ENCODE results near the gene ZNF292.
"Not testable (repeated sequence)": the region's sequence is repeated elsewhere in the genome, so short reads cannot be mapped to it uniquely, and the experiment has no call there.

Gene ZNF292

DNA sequence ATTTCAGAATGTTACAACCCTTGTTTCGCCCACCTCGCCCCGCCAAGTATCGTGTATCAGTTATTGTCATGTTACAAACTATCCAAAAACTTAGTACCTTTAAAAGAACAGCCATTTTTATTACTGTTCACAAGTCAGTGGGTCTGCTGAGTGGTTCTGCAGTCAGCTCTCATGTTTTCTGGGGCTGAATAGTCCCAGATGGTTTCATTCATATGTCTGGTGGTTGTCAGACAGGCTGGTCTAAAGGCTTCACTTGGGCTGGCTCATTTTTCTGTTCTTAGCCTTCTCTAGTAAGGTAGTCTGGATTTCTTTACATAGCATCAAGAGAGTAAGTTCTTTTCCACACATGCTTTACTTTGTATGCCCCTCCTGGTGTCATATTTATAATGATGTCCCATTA, 8.6 kb downstream of the ZNF292 start:
- no peak for DNase-seq

DNA sequence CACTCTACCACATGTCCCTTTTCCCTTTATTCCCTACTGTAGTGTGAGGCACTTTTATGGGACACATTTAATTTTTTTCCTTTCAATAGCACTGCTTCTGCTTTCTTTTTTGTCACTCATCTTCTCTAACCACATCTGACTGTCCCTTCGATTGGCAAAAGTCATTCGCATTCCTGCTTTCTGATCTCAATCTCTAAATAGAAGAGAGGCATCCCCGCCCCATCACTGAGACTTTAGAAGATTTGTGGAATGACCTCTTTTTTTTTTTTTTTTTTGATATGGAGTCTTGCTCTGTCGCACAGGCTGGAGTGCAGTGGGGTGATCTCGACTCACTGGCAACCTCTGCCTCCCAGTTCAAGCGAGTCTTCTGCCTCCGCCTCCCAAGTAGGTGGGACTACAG, 9.1 kb downstream of the ZNF292 start:
- DNase-seq: no peak

DNA sequence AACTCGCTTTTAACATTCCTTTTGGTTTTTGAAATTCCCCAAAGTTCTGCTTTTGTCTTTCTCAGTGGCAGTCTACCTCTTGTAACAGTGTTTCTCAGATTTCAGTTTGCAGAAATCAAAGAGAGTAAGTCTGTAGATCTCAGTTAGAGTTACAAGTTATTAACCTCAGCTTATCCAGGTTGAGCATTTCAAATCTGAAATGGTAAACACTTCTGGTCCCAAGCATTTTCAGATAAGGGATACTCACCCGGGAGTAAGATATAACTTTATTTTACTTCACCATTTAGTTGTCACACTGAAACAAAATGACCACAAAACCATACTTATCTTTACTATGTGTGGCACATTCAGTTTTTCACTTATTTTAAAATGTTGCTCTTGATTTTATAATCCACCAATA, 9.8 kb downstream of the ZNF292 start:
- no peak for DNase-seq

DNA sequence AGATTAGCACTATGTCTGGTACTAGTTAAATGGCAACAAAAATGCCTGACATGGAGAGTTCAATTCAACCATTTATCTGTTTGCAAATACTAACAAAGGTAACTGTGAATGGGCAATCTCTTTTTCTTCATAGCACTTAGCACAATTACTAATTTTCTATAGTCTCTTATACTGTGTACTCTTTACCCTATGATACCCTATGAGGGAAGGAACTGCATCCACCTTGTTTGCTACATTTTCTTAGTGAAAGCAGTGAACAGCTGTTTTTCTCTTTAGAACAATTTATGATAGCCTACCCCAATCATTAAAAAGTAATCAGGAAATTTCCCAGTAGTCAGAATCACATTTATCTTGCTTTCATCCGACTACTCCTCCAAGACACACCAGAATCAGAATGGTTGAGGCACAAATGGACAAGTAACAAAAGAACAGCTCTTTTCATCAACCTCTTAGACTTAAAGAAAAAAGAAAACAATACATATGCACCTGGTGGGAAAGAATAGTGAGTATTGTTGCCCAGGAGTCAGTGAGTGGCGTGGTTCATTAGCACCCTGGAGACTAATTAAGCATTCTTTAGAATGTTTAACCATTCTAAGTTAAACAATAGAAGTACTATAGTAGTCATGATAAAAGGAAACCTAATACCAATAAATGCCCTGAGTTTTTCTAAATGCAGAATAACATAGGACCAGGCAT, 16.7 kb downstream of the ZNF292 start:
- DNase-seq: peak; percentile 95

DNA sequence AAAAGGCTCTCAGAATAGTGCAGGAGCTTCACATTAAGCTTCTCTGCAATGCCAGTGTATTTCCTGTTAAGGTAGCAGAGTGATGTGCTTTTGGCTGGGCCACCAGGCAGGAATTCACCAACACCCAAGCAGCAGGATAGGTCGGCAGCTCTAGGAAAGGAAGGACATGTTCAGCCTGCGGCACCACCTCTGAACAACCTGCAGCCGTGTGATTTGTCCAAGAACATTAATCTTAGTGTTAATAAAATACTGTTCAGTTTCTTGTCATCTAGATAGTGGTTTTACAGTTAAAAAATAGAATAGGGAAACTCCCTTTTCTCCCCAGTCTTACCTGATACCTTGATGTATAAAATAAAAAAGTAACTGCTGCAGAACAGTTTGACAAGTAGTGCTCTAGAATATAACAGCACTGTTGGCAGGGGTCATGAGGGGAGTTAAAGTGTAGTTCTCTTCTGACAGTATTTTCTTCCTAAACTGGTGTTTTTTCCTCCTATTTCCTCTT, 18.8 kb downstream of the ZNF292 start:
- no peak for DNase-seq

DNA sequence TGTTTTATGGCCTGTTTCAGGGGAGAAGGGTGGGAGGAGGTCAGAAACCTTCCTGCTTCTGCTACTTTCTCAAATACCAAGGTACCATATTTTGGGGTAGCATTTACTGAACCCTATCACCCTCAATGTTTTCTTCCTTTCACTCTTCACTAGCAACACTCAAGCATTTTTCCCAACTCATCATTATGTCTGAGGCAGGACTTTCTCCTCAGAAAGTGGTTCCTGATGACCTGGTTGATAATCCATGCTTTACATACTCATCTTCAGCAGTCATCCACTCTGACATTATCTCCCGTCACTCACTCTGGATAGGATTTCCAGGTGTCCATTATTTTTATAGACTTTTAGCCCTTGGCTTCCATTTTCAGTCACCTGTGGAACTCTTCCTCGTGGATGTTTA, 21.1 kb downstream of the ZNF292 start:
- no peak for DNase-seq

DNA sequence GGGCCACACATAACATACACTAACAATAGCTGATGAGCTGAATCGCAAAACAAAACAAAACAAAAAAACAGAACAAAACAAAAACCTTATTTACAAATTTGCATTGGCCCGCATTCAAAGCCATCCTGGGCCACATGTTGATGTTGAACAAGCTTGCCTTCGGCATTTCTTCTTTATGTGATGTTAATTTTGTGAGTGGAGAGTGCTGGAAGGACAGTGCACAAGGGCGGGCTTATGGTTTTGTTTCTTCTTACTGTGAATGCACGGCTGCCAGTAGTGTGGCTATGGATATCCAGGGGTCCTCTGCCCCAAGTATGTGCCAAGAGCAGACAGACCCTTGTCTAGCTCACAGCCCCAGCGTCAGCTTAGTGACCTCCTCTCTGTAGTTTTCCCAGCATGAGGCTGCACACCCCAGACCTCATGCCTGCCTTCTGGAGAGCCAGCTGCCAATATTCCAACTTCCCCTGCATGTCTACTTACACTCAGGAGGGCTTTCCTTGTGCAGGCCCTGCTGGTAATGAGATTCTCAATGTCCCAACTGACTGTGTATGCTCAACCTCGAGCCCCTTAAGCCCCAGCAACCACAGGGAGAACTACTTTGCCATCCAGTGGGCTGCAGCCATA, 24.9 kb downstream of the ZNF292 start:
- DNase-seq: no peak

DNA sequence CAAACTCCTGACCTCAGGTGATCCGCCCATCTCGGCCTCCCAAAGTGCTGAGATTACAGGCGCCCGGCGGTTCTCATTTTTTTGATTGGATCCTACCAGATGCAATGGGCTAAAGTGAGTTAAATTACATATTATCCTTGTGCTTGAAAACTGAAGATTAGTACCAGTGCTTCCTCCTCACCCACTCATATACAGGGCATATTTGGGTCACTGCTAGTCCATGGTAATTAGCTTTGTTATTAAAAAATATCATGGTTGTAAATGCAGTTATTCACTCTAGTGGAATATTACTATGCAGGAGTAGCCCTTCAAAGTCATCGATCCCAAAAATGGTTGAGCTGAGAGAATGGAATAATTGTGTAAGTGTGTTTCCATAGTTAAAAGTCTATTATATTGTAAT, 26.5 kb downstream of the ZNF292 start:
- DNase-seq: no peak

DNA sequence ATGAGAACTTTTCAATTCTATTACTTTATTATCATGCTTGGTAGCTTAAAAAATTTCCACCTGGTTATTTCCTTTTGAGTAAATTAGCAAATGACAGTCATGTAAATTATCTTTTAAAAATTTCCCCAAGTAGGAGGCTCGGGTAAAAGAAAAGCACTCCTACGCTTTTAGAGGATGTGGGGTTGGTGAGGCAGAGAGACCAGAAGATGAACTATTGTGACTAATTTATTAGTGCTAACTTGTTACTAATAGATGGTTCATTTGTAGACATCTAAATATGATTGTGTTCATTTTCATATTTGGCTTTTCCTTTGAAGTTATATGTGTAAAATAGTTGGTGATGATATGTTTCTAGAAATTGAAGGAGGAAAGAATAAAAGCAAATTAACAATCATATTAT, 27.0 kb downstream of the ZNF292 start:
- DNase-seq: no peak

DNA sequence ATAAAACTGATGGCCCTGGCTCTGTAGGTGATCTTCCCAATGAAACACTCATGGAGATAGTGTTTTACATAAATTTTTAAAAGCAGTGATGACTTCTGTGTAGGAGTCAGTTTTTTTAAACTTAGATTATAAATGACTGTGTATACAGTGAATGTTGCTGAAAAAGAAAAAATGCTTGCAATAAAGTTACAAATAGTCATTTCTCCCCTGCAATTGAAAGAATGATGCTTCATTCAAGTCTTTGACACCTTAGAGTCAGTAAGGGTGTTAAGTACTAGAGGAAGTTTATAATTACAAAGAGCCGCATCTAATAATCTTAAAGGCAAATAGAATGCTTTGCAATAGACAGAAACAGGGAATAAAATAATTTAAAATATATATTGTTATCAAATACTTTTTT, 27.6 kb downstream of the ZNF292 start:
- DNase-seq: no peak

DNA sequence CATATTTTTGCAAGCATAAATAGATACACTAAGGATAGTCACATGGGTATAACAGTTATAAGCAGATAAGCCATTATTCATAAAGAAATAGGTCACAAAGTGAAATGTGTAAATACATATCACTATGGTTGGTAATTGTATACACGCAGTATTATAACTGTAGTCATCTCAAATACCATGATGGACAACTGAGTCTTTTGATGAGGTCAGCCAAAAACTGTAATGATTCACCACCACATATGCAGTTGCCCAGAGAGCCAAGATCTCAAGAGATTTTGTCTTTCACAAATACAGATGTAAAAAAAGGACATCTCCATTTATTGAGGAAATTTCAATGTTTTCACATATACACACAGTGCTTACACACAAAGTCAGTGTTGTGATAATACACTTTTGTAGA, 28.3 kb downstream of the ZNF292 start:
- DNase-seq: no peak

DNA sequence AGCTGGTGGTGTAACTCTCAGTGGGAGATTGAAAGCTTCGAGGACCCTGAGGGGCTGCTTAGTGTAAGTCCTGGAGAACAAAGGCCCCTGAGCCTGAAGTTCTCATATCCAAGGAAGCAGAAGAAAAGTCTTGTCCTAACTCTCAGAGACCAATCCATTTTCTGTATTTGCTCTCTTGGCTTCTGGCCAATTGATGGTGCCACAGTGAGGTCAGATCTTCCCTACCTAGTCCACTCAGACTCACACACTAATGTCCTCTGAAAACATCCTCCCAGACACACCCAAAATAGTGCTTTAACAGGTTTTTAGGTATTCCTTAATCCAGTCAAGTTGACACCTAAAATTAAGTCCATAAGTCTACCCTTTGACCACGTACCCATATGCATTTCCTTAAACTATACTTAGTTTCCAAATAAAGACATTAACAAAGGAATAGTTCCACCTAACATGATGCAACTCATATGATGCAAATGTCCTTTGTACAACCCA, 29.4 kb downstream of the ZNF292 start:
- no peak for DNase-seq

DNA sequence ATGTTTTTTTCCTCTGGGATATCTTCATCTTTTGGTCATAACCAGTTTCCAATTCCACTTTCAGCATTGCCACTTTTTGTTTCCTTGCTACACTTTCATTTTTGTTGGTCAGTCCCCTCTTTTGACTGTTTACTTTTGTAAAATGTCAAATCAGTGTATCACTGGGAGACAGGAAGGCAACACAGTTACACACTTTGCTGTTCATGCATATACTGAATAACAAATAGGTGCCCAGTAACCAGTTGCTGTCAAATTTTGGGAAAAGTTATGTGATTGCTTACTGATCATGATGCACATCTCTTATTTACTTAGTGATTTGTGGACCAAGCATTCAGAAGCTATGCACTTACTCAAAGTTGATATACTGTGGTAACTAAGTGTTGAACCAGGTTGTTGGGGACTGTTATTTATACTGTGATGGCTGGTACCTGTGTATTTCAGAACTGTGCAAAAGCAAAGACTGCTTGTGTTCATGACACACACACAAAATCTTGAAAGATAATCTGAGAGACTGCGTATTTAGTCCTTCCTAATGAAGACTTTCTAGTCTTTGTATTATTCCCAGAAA, 41.0 kb downstream of the ZNF292 start:
- DNase-seq: no peak

DNA sequence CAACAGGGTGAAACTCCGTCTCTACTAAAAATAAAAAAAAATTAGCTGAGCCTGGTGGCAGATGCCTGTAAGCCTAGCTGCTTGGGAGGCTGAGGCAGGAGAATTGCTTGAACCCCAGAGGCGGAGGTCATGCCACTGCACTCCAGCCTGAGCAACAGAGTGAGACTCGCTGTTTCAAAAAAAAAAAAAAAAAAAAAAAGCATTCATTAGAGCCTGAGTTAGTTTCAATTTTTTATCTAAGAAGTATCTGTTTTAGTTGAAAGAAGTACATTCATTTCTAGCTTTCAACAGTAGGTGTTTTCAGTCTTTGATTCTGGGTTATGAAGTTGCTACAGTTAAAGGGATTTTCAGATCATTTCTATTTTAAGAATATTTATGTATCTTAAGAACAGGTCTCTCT, 42.2 kb downstream of the ZNF292 start:
- no peak for DNase-seq

DNA sequence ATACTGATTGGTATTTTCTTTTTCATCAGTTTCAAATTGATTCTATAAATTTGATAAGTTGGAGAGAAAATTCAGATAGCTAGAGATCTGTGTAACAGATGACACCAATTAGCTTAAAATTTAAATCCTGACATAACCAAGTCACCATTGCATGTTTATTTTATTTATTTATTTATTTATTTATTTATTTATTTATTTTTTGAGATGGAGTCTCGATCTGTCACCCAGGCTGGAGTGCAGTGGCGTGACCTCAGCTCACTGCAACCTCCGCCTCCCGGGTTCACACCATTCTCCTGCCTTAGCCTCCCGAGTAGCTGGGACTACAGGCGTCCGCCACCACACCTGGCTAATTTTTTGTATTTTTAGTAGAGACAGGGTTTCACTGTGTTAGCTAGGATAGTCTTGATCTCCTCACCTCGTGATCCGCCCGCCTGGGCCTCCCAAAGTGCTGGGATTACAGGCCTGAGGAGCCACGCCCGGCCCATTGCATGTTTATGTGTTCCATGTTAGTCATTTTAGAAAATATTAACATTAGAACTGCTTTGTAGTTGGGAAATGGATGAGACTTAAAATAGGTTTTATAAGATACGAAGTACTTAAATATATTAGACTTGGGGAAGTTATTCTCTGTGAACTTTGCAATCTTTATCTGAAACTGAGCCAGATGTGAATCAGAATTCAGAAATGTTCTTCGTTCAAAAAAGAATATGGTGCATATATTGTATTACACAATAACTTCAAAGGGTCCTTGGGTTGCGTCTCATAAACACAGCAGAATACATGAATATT, 42.9 kb downstream of the ZNF292 start:
- DNase-seq: not testable (repeated sequence)

DNA sequence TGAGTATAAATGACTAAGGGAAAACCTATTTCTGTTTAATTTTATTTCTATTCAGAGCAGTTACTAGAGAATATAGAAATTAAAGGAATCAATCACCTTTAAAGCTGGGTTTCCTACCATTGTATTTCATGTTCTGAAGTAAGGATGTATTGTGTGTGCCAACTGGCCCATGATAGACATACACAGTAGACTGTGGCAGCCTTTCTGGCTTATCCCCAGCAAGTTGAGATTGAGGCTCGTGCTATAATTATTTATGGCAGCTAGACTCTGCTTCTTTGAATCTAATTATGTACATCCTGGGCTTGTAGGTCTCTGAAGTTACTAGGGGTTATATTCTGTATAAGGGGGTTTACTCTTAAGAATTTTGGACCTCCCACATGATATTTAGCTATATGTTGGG, 44.4 kb downstream of the ZNF292 start:
- DNase-seq: no peak

DNA sequence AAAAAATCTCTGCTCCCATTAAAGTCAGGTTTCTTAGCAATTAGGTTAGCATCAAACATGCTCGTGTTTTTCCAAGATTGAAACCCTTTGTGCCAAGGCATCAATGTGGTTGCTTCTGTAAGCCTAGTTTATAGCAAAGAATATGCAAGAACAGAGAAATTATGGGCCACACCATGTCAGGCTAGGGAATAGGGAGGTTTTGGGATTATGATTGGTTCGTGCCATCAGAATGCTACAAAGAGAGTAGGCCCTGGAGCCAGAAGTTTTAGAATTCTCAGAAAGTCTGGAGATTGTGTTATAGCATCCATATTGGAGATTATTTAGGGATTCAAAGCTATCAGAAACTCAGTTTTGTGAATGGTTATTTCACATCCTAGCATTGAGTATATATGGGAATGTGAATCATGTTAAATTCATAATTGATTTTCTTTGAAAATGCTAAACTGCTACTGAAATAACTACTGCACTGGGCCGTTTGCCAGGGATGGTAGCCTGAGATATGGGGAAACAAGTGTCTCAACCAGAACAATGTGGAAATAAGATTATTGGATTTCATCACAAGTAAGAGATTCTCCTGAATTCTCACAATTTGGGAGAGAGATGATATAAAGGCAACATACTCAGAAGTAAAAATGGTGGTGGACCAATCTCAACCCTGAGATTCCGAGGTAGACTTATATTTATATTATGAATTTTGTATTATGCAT, 45.3 kb downstream of the ZNF292 start:
- no peak for DNase-seq

DNA sequence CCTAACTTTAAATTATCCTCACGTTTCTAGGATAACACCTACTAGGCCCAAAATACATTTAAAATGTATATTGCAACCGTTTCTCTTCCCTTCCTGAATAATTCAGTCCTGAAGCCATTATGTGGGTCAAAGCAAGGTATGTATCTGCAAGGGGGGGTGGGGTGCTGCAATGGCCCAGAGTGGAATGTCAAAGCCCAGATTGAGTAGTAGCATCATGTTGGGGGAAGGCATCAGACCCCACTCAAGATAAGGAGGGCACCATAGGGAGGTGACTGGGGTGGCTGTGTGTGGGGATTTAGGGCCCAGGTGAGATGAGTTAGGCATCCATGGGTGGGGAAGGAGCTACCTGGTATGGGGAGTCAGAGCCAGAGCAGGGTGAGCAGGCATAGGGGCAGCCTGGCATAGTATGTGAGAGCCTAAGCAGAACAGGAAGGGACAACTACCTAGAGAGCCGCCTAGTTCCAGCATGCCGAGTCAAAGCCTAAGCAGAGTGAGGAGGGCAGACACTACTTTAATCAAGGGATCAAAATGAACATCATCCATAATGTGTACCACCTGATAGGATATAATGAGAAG, 48.2 kb downstream of the ZNF292 start:
- no peak for DNase-seq

DNA sequence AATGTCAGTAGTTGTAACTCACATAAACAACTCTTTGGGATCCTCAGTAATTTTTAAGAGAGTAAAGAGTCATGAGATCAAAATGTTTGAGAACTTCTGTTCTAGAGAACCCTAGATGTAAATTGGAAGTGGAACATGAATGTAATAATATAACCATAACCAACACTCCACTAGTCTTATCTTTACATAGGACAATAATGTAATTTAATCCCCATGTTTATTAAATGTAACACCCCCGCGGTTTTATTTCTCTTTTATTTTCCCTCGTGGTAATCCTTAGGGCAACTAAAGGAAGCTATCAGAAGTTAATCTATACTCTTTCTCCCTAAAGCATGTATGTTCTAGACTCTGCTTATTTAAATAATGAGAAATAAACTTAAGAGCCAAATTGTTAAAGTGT, 54.4 kb downstream of the ZNF292 start:
- DNase-seq: no peak

DNA sequence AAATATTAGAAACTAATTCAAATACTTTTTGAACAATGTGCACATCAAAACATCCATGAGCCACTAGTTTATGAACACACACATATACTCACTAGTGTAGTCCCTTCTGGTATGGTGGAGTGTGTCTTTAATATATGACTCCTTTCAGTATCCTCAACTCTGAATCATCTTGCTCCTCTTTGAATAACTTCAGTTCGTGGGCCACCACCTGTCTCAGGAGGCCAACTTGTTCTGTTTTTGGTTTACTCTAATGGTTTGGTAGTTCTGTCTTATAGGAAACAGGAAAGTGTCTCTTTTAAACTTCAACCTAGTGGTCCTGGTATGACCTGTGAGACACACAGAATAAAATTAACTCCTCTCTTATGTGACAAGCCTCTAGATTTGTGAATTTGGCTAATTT, 55.6 kb downstream of the ZNF292 start:
- DNase-seq: no peak

DNA sequence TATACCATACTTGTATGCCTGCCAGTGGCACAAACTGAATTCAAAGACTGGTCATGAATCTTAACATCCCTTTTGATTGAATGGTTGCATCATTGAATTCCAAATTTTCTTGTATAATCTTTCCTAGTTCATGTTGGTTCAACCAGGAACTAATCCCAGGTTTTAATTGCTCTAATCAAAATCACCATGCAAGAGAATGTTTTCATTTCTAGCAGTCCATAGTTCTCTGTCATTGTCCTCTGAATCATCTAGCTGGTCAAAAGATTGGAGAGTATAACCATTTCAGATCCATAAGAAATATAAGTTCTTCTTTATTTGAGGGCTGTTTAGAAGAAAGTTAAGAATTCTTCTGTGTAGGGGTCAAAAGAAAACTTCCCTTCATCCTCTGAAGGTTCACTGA, 57.2 kb downstream of the ZNF292 start:
- DNase-seq: no peak

DNA sequence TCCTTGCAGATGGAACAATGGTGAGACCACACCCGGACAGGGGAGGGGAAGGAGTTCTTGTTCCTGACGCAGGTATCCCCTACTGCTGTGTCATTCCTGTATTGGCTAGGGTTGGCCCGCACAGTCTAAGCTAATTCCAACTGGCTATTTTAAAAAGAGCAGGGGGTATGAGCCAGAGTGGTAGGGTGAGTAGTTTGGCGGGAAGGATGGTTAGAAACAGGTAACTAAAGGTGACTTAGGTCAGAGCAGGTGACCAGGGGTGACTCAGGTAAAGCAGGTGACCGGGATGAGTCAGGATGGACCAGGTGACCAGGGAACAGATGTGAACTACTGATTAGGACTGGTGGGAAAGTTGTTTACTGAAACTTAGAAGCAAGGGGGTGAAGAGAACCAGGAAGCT, 58.0 kb downstream of the ZNF292 start:
- DNase-seq: no peak

DNA sequence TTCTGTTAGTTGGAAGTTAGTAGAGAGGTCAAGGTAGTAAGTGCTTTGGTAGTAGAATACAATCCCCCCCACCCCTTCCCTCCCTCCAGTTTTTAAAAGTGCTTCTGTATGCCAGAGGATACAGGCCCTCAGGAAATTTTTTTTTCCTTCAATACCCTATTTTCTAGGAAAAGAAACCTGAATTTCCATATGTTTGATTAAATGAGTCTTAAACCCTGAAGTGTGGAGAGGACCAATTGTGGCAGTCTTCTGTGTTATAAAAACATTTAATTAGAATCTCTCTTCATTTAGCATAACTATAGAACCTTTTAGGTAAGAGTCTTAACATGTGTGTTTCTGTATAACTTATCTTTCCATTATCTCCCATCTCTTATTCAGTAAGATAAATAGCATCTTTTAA, 59.5 kb downstream of the ZNF292 start:
- no peak for DNase-seq
